CD4-positive, alpha-beta T cell treated with Interferon gamma for 1 hour (primary cell): Measurements from ENCODE around the gene PJVK.
"Not testable (repeated sequence)": the region's sequence is repeated elsewhere in the genome, so short reads cannot be mapped to it uniquely, and the experiment has no call there.

ENCODE experiments used
- DNase-seq: peaks from one replicate; pipeline ENCODE4 v3.0.0-alpha.2; 2020

PJVK gene

DNA sequence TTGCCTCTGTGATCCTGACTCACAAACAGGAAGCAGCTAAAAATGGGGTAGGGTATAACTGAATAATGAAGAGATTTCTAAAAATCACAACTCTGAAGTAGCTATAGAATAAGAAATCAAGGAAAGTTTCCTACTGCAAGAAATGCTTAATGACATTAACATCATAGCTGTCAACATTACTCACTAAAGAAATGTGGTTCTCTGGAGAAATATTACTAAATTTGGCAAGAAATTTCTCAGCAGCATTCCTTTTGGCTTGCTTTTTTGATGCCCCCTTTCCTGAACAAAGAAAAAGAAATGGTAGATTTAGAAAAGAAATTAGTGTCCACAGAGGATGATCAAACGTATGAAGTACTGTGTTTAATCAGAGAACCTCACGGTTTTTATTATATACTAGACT lies 9.8 kb upstream of the PJVK start:
- no peak for DNase-seq

DNA sequence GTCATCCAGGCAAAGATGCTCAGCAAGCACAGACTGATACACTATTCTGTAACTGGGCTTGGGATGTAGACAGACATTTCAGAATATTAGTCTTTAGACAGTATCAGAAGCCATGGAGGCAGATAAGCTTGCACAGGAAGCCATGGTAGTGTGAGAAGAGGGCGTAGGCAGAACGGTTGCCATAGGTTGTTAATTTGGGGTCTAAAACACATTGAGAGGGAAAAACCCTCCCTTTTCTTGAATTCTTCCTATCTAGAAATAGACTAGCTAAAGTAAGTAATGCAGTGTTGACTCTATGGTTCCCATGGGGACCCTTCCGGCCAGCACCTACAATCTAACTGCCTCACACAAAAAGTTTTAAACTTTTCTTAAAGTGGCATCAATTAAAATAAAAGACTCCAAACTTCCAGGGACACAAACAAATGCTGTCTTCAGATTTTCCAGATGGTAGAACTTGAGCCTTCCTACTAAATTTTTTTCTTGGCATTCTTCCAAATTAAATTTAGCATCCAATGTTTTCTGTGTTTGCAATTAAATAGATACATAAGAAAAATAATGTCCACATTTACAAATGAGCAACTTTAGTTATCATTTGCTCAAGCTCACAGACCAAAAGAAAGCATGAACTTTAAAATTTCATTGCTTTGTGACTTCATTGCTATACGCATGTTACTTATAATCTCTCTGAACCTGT lies 2.1 kb upstream of the PJVK start:
- no peak for DNase-seq

DNA sequence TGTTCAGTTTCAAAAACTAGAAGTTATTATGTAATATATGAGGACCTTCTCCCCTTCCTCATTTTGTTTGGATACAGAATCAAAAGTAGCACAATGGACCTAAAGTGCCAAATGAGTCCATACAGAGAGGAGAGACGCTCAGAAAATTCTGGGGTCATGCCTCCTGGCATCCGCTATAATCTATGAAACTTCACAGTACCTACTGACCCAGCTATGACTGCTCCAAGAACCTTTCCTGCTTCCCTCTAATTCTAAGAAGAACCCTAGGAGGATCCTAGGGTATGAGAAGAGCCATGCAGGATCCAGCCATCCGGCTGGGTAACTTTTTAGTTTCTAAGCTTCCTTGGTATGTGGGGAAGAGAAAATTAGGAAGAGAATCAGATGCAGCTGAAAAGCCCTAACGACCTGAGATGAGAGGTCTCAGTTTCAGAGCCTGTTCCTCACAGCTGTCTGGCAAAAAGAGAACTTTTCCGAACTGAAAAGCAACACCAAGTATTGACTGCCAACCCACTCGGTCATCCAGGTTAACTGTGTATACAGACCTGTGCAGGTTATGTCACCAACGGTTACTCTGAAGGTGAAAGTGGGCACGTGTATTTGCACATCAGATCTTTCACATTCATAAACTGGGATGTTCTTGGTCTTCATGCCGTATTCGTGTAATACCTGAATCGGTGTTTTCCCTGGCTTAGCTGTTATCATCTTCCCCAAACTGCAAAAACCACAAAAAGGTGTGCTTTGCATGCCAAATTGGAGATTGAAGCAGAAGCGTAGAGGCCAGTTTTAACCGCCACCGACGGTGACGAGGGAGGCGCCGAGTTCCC lies 1.3 kb upstream of the PJVK start:
- no peak for DNase-seq

DNA sequence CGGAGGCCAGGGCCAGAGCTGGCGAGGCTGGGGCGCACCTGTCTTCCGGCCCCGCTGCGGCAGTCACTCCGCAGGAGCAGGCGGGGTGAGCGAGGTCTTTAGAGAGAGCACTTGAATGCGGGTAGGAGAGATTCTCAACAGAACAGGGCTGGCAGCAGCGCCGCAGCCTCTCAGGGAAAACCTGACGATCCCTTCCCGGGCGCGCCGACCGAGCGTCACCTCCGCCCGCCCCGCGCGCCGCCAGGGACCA lies 729 bp upstream of the PJVK start:
- DNase-seq: peak; percentile 76

DNA sequence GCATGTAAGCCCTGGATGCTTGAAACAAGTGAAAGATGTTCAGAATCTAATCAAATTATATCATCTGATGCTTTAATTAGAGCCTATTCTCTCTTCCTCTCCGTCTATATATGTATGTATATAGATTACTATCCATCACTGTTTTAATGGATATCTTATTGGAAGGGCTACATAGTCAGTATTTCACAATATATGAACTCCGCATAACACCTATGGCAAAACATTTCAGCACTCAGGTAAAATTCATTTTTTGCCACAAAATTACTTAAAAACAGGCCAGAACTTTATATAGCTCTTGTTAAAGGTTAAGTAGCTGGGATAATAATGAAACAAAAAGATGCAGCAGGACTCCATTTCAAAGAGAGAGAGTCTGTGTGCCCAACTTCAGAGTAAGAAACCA lies 1.2 kb downstream of the PJVK start:
- no peak for DNase-seq

DNA sequence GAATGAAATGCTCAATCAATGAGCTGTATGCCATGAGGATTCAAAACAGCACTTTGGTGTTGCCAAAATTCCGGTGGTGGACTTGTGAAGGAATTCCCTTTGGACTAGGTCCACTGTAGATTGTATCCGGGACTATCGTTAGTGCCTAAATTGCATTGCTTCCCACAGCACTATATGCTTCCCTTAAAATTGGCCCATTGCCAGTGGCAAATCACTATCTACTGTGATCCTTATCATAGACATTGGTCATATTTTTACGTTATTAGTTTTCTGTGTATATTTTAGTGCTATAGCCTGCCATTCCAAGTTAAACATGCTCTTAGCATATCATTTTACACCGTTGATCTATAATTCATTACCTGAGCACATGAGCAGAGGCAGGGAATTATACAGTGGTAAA lies 1.7 kb downstream of the PJVK start:
- DNase-seq: no peak

DNA sequence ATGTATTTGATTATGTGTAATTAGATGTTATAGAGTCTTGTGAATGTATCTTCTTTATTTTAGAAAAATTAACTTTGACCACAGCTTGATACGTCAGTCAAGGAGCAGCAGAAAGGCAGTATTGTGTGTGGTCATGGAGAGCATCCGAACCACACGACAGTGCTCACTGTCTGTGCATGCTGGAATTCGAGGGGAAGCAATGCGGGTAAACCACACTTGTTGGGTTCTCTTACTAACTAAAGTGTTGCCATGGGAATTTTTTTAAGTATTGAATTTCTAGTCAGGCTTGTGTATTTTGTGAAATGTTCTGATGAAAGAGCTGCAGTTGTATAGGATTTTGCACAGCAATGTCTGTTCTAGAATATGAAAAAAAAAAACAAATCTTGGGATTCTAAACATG lies 4.8 kb downstream of the PJVK start:
- DNase-seq: no peak

DNA sequence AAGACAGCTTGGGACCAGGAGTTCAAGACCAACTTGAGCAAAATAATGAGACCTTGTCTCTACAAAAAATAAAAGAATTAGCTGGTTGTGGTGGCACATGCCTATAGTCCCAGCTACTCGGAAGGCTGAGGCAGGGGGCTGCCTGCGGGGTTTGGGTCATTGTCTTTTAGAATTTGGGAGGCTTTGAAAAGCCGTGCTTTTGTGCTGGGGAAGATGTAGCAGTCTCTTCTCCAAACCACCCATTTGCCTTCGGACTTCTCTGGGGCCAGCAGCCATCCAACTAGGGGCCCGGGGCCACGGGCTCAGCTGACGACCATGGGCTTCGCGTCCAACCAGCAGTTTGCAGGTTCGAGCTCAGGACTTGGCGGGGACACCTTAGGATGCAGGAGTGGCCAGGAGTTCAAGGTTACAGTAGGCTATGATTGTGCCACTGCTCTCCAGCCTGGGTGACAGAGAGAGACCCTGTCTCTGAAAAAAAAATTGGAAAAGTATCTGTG lies 6.3 kb downstream of the PJVK start:
- no peak for DNase-seq

DNA sequence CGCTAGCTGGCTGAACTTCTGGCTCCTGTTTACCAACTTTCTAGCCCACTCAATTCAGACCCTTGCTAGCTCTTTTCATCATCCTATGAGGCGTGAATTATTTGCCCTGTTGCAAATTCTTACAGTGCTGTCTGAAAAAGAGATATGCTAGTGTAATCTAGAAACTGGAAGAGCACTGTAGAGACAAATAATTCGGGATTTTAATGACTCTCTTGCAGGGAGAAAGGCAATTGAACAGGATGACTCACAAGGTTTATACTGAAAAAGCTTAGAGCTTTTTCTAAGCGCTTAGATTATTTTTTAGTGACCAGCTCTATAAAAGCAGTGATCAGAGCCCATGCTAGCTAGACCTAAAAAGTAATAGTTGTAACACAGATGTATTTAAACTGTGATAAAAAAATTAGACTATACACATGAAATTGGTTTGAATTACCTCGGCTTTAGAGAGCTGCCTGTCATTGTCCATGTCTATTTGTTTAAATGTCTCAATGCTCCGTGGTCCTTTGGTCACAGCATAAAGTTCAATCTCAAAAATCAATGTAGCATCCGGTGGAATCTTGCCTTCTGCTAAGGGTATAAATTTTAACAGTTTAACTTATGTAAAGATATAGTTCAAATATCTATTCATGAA lies 18.2 kb downstream of the PJVK start:
- DNase-seq: no peak

DNA sequence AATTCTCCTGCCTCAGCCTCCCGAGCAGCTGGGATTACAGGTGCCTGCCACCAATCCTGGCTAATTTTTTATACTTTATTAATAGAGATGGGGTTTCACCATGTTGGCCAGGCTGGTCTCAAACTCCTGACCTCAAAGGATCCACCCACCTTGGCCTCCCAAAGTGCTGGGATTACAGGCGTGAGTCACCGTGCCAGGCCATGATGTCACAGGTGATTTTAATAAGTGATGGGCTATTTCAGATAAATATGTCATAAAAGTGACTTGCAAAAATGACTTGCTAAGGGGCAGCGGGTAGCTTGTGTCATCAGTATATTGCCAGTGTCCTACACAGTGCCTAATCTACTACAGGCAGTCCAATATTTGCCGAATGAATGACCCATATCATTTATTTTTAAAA lies 20.1 kb downstream of the PJVK start:
- not testable (repeated sequence) for DNase-seq

DNA sequence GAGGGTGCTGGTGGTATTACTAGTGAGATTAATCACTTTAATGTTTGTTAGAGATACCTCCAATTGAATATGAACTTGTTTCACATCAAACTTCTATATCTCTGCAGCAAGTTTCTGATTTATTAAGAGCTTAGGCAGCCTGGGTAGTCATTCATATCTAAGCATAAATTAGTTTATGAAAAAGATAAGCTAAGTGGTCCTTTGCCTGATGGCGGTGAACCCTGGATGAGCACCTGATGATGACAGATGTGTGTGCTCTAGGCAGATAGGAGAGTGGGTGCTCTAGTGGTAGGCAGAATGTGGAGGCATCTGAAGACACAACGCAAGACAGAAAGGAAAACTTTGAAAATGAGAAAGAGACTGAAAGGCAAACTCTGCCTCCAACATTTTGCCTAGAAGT lies 22.2 kb downstream of the PJVK start:
- no peak for DNase-seq

DNA sequence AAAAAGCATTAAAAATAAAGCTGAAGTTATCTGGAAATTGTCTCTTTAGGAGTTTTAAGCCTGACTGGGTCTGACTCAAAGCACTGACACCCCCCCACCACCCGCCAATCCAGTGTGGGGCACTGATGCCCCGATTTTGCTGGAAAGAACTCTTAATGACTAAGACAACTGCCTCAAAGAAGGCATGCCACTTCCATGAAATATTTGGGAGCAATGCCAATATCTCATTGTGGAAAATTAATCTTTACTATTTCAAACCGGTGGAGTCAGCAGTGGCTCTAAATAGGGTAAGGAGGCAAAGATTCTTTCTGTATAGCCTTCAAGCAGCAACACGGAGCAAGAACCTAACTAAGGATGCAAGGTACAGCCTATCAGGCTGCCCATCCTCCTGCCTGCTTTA lies 22.8 kb downstream of the PJVK start:
- no peak for DNase-seq

DNA sequence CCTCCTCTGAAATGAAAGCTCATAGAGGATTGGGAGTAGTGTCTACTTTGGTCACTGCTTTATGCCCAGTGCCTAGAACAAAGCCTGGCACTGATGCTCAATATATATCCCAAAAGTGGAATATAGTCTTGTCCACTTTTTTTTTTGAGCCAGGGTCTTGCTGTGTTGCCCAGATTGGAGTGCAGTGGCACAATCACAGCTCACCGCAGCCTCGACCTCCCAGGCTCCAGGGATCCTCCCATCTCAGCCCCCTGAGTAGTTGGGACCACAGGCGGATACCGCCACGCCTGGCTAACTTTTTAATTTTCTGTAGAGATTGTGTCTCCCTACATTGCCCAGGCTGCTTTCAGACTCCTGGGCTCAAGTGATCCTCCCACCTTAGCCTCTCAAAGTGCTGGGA lies 23.4 kb downstream of the PJVK start:
- DNase-seq: no peak

DNA sequence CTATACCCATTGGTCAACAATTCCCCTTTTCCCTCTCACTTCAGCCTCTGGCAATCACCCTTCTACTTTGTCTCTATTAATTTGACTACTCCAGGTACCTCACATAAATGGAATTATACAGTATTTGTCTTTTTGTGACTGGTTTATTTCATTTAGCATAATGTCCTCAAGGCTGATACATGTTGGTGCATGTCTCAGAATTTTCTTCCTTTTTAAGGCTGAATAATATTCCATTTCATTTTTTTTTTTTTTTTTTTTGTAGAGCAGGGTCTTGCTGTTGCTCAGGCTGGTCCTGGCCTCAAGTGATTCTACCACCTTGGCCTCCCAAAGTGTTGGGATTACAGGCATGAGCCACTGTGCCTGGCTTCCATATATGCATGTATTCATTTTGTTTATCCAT lies 25.3 kb downstream of the PJVK start:
- no peak for DNase-seq

DNA sequence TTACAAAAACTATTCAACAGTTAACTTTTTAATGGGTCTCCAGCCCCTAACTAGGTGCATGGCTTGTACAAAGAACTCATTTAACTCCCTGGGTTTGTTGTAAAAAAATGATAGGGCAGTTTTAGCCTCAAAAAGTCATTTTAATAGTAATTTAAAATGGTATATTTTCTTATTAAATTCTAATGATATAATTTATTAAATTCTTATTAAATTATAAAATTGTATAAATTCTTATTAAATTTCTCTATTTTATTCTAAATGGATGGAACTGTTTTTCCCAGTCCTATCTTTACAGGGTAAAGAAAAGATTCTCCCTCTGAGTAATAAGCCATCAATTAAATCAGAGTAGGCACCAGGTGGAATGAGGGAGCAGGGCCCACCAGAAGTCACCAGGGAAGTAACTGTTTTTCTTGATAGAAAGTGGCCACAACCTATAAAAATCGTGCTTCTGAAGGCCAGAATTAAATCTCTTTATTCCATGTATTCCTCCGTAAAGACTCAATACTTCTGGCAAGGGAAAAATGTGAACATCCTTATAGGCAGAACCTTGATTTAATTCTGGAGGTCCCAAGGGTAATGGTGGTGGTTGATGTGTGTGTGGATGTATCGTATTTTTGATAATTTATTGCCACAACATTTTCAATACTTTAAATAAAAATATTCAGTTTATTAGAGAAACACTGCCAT lies 26.4 kb downstream of the PJVK start:
- no peak for DNase-seq

DNA sequence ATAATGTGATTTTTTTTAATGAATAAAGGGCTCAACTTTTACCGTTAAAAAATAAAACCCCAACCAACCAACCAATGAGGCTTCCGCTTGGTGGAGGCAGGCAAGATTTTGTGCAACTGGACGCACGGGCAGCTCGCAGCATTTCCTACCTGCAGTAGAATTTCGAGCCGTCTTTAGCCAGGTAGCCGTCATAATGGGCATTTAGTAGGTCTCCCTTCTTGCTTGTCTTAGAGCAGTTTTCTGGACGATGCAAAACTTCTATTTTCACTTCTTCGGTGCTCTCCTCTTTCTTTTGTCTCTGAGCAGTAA lies 26.9 kb downstream of the PJVK start:
- no peak for DNase-seq

DNA sequence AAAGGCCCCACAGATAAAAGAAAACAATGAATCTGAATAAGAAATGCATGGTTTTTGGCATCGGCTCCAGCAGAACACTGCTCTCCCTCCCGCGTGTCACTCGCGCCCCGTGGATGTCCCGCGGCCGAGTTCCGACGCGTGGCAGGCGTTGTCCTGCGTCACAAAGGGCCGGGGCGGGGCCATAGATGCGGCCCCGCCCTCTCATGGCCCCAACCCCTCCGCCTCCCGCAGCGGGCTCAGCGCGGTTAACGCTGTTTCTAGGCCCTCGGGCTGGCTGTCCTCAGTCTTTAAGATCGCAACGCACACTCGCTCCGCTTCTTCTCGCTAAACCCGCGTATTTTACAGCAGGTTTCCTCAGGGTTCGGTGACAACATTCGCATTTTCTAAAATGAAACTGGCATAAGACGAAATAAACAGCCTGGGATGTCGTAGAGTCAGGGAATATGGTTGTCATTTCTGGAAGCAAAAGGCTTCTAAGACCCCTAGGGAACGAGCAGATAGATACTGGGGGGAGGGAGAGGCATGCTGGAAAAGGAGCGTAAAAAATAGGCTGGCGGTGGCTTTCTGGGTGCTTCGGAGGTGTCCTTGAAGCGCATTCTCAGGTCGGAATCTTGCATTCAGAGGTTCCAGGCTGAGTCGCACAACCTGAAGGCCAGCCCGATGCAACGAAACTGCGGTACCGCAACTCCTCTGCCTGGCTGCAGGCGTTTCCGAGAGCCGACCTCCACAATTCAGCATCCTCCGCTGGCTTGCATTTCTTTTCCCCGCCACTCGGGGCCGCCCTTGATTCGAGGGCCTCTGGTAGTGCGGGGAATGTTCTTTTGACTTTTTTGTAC lies 27.5 kb downstream of the PJVK start, which contains the start of gene FKBP7:
TSS of gene FKBP7 (minus strand) at position 162 of the 836 bp plus-strand sequence. CDS start at position 61, 101 bp downstream.
- peak; percentile 86 for DNase-seq

DNA sequence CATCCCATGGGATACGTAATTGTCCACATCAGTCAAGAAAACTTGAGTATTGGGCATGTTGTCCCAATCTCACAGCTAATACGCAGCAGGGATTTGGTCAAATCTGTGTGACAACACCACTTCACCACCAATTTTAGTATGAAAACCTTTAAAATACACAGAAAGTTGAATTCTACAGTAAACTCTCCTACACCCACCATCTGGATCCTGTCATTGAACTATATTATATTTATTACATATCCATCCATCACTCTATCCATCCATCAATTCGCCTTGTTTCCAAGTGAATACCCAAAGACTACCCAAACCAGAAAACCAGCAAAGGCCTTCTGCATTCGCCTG lies 28.1 kb downstream of the PJVK start:
- no peak for DNase-seq

DNA sequence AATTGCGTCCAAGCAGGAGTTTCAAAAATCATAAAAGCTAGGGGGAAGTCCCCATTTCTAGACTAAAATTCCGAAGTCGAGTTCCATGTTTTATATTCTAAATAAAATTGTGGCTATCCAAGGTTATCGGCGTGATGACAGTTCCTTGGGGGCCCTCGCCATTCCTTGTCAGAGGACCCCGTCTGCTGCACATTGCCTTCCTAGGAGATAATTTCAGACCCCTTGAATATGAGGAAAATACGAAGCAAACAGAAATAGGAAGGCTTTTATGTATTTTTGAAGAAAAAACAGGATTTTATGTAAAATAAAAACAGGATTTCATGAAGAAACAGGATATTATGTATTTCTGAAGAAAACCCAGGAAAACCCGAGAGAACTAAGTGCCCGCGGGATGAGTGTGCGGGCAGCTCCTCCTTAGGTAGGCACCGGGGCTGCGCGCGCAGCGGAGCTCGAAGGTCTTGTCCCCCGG lies 28.6 kb downstream of the PJVK start:
- DNase-seq: no peak

DNA sequence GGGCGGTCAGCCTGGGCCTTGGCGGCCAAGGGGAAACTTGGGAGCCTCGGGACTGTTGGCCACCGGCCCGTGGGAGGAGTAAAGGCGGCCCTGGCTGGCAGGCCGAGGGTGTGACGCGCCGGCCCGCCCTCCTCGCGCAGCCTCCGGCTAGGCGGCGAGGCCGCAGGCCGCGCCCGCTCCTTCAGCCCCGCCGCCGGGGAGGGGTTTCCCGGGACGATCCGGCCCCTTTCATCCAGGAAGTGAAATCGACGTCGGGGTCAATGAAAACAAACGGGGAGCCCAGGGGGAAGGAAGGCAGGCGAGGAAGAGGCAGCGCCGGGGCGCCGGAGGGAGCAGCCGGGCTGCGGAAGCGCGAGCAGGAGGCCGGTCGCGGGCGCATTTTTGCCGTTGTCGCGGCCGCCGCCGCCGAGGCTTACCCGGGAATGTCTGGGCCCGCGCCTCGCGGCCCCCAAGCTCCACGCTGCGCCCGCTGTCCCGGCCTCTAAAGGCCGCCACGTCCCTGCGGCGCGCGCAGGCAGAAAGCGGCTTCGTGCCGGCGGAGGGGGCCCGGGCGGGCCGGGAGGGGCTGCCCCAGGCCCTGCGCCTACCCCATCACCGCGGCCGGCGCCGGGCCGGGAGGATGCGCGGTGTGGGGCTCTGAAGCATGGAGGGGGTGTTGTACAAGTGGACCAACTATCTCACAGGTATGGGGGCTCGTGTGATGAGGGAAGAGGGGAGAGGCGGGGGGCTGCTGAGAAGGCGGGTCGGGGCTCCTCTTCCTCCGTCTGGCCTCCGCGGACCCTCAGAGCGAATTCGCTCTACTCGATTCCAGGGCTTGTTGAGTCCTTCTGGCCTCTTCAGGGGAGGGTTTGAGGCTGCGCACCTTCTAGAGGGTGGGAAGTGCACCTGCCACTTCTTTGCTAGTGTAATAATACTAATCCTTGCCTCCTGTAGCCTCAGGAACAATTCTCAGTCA lies 29.3 kb downstream of the PJVK start, which contains the start of gene PLEKHA3:
TSS of gene PLEKHA3 (plus strand) at position 231 of the 955 bp plus-strand sequence. CDS start at position 644, 413 bp downstream.
- peak; percentile 80 for DNase-seq

DNA sequence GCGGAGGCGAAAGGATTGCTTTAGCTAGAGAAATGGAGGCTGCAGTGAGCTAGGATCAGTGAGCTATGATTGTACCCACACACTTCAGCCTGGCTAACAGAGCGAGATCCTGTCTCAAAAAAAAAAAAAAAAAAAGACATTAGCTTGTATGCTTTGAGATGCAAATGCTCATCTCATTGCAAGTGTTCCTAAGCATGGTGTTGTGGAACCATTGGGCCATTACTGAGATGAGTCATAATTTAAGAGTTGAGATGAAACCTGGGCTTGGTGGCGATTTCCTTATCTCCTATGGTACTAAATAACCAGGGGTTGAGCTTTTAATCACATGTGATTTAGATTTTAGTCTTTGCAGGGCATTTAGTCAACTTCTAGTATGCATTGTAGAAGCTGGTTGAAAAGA lies 31.3 kb downstream of the PJVK start:
- no peak for DNase-seq
